GM13977 (cell line): ENCODE measurements around the gene S100A7.
"Not testable (repeated sequence)": the region's sequence is repeated elsewhere in the genome, so short reads cannot be mapped to it uniquely, and the experiment has no call there.

Experiments
- DNase-seq: peaks from one replicate; pipeline ENCODE4 v3.0.0; 2012; ENCODE audit warnings: low spot score
- in situ Hi-C: fragments of 300-500 bp; cut with MboI; formaldehyde crosslinking; loops from one replicate; pipeline ENCODE4 v1.12.0; 2022; ENCODE audit warnings: low sequenced_read_pairs, low pct_unique_long_range_greater_than_20kb, mixed read lengths, inconsistent platforms; ENCODE audit not compliant: unreplicated experiment
- TF ChIP-seq, protein P1 (sequence below): IDR thresholded peaks from 2 replicates; pipeline ENCODE4 v1.5.1; 2012; ENCODE audit warnings: mild to moderate bottlenecking, control low read depth; ENCODE audit not compliant: insufficient read depth; ENCODE audit errors: extremely low read depth, missing control alignments

S100A7 gene

DNA sequence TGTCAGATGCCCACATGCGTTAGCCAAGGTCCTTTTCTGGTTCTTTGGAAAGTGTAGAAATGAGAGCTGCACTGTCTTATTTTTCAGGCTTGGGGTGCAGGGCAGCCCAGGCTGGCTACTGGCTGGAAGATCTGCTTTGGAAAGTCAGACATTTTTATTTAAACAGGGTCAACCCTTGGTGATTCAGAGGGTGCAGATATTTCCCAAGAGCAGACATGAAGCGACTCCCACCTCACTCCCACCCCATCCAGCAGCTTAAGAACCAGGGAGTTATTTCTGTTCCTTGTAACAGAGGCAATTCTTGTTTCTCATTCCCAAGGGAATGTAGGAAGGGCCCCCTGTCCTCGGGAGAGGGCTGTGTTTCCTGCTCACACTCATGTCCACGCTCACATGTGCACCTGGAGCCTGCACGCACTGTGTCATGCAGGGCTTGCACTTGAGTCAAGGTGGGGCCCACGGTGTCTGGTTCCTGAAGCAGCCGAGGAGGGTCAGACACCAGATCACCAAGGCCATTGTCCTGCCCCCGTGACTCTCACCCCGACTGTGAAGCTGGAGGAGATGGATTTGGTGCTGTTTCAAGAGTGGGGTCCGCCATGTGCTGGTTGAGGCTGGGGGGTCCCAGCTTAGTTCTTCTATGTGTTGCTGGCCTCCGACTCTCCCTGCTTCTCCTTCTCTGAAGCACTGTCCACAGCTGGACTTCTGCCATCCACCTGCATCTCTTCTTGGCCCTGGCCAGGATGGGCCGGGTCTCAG is 43.1 kb downstream of the S100A7 start:
- in situ Hi-C loops: no loop called here
- TF ChIP-seq, protein P1, sequence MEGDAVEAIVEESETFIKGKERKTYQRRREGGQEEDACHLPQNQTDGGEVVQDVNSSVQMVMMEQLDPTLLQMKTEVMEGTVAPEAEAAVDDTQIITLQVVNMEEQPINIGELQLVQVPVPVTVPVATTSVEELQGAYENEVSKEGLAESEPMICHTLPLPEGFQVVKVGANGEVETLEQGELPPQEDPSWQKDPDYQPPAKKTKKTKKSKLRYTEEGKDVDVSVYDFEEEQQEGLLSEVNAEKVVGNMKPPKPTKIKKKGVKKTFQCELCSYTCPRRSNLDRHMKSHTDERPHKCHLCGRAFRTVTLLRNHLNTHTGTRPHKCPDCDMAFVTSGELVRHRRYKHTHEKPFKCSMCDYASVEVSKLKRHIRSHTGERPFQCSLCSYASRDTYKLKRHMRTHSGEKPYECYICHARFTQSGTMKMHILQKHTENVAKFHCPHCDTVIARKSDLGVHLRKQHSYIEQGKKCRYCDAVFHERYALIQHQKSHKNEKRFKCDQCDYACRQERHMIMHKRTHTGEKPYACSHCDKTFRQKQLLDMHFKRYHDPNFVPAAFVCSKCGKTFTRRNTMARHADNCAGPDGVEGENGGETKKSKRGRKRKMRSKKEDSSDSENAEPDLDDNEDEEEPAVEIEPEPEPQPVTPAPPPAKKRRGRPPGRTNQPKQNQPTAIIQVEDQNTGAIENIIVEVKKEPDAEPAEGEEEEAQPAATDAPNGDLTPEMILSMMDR: no peak
- DNase-seq: no peak

DNA sequence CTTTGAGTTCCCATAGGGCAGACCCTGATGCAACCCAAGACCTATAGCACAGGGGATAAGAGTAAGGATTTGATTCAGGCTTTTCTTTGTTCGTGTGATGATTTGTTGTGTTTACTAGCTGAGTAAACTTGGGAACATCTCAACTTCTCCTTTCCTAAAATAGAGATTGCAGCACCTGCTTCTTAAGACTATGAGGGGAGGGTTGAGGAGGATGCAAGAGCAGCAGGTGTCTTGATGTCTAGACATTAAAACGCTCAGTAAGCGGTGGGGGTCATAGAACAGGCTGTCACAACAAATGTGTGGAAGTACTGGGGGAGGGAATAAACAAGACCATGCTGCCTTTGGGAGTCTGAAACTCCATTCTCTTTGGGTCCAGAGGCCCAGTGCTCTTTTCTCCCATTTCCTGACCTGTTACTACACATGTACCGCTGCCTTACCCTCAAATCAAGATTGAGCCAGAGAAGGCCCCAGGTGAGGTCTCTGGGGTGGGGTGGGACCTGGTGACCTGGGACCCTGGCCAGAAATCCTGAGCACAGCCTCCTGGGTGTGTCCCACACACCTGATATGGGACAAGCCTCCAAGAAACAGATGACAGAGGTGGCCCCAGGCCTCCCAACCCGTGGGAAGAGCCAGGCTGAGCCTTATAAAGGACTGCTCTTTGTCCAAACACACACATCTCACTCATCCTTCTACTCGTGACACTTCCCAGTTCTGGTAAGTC is 44.4 kb downstream of the S100A7 start, which contains the start of gene S100A7A:
Gene S100A7A (plus strand): TSS at position 671 of the 721 bp plus-strand sequence. CDS start 1,563 bp downstream, outside the sequence.
- in situ Hi-C loops: no loop called here
- DNase-seq: no peak
- TF ChIP-seq, protein P1: no peak

DNA sequence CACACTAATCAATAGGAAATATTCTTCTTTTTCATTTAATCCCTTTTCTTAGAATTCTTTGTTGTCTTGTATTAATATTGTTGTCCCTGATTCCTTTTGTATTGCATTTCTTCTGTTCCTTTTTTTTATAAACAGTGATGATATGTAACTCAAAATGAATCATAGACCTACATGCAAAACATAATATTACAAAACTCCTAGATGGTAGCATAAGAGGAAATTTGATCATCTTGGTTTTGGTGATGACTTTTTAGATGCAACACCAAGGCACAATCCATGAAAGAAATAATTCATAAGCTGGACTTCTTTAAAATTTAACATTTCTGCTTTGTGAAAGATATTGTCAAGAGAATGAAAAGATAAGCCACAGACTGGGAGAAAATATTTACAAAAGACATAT is 46.5 kb downstream of the S100A7 start:
- DNase-seq, in situ Hi-C loops: not testable (repeated sequence)
